ENCODE data around the gene BMPER.

The BMPER gene

DNA sequence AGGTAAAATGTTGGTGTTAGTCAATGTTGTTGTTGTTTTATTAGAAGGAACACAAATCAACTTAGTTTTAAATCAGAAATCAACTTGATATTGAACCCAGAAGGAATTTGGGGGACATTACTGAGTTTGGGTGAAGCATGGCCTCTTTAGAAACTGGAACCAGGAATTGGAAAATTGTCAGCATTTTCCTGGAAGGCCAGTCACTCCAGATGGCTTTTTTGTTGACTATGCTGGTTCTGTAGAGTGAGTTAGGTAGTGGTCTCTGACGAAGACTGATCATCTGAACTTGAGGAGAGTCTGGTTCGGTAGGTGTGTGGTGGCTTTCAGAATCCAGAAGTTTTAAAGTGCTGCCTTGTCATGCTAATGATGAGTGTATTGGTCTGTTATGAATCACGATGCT is 111.5 kb downstream of the BMPER start:
- Histone ChIP-seq H3K9ac (ENCODE audit: low read depth, low read length) (no peak overlapping the region), H3K36me3 (ENCODE audit: insufficient read depth, low read length) (no peaks in the 10 kb centered on the region), H3K9me3 (replicated peaks; ENCODE audit: low read length) (no peaks in the 10 kb centered on the region), H3K27me3 (ENCODE audit: control insufficient read depth, insufficient read depth, low read length) (no peaks in the 10 kb centered on the region), H3K4me1 (ENCODE audit: control insufficient read depth, insufficient read depth, low read length) (peaks cover 6% of the 10 kb centered on the region), H3K4me2 (ENCODE audit: low read length) (no peak overlapping the region), H3K4me3 (ENCODE audit: low read length) (no peak overlapping the region)

DNA sequence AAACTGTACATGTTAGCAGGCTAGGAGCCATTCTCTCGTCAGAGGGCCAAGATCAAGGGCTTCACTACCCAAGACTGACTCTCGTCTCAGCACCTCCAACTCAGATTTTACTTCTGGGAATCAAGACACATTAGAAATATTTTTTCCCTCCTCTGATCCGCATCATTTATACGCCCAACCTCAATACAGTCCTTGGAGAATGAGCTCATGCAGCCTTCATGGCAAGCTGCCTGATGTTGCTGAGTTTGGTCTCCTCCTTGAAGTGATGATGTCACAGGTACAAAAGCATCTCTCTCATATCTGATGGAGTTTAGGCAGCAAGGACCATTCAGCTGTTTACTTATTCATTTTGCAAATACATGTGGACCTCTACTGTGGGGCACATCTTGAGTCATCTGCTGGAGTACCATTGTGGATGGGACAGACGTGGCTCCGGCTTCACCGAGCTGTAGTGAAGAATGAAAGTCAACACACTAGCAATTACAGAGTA is 114.0 kb downstream of the BMPER start:
- Histone ChIP-seq H3K27me3 (ENCODE audit: control insufficient read depth, insufficient read depth, low read length) (no peaks in the 10 kb centered on the region), H3K9ac (ENCODE audit: low read depth, low read length) (no peak overlapping the region), H3K4me3 (ENCODE audit: low read length) (no peak overlapping the region), H3K4me2 (ENCODE audit: low read length) (no peak overlapping the region), H3K4me1 (ENCODE audit: control insufficient read depth, insufficient read depth, low read length) (no peaks in the 10 kb centered on the region), H3K36me3 (ENCODE audit: insufficient read depth, low read length) (no peaks in the 10 kb centered on the region), H3K9me3 (replicated peaks; ENCODE audit: low read length) (no peaks in the 10 kb centered on the region)

- H3K9ac ChIP-seq (ENCODE audit: low read depth, low read length) = no peak overlapping the region
- H3K4me1 ChIP-seq (ENCODE audit: control insufficient read depth, insufficient read depth, low read length) = no peaks in the 10 kb centered on the region
- H3K9me3 ChIP-seq (replicated peaks; ENCODE audit: low read length) = no peaks in the 10 kb centered on the region
- H3K4me3 ChIP-seq (ENCODE audit: low read length) = no peak overlapping the region
- no peaks in the 10 kb centered on the region for H3K27me3 ChIP-seq (ENCODE audit: control insufficient read depth, insufficient read depth, low read length)
- H3K36me3 ChIP-seq (ENCODE audit: insufficient read depth, low read length) = no peaks in the 10 kb centered on the region
- H3K4me2 ChIP-seq (ENCODE audit: low read length) = no peak overlapping the region
Observed at GRCh38 chr7:34022626-34023025, 117.3 kb downstream of the BMPER start.

GRCh38 chr7:34025600-34025999 is 120.3 kb downstream of the BMPER start:
- no peaks in the 10 kb centered on the region for H3K27me3 ChIP-seq (ENCODE audit: control insufficient read depth, insufficient read depth, low read length)
- no peak overlapping the region for H3K4me2 ChIP-seq (ENCODE audit: low read length)
- no peaks in the 10 kb centered on the region for H3K36me3 ChIP-seq (ENCODE audit: insufficient read depth, low read length)
- no peak overlapping the region for H3K4me3 ChIP-seq (ENCODE audit: low read length)
- H3K9ac ChIP-seq (ENCODE audit: low read depth, low read length) = no peak overlapping the region
- H3K9me3 ChIP-seq (replicated peaks; ENCODE audit: low read length) = no peaks in the 10 kb centered on the region
- no peaks in the 10 kb centered on the region for H3K4me1 ChIP-seq (ENCODE audit: control insufficient read depth, insufficient read depth, low read length)

DNA sequence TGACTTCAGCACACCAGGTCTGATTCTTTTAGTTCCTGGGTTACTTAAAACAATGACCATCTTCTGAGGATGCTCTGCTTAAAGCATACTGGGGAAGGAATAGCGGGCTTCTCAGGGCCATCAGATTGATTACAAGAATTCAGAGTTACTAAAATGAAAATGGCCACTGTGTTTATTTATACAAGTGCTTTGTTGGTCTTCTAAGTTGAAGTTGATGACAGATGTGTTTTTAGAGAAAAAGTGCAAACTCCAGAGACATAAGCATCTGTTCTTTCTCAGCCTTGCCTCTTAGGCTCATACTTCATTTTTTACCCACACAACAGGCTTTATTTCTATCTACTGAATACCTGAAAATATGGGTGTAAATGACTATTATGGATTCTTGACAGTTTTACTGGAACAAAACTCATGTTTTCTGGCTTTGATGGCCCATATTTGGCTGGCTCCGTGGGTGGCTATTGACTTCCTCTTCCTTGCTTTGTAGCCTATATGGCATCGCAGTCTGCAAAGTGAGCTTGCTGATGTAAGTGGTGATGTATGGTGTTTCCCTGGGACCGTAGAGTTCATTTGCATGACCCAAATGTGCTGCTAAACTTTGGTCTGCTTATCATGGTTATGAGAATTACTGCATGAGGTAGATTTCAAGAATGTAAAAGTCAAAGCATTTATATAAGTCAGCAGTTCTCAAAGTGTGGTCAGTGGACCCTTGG is 121.3 kb downstream of the BMPER start:
- Histone ChIP-seq H3K27me3 (ENCODE audit: control insufficient read depth, insufficient read depth, low read length) (no peaks in the 10 kb centered on the region), H3K4me3 (ENCODE audit: low read length) (no peak overlapping the region), H3K4me2 (ENCODE audit: low read length) (no peak overlapping the region), H3K4me1 (ENCODE audit: control insufficient read depth, insufficient read depth, low read length) (no peaks in the 10 kb centered on the region), H3K9ac (ENCODE audit: low read depth, low read length) (no peak overlapping the region), H3K36me3 (ENCODE audit: insufficient read depth, low read length) (no peaks in the 10 kb centered on the region), H3K9me3 (replicated peaks; ENCODE audit: low read length) (no peaks in the 10 kb centered on the region)

DNA sequence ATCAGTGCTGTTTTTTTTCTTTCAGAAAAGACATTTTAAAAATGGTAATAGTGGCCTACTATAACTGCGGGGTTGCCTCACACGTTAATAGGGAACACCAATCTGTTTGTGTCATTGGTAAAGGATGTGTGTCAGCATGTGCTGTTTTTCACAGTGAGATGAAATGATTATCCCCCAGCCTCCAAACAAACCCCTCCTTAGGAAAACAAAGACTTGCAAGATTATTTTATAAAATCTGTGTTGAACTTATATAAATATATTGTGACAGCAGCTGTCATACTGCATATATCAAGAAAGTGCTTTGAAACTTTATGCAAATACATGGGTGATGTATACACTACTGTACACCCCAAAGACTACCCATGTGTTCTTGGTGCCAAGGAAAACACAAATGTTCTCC is 125.8 kb downstream of the BMPER start:
- Histone ChIP-seq H3K4me3 (ENCODE audit: low read length) (no peak overlapping the region), H3K27me3 (ENCODE audit: control insufficient read depth, insufficient read depth, low read length) (no peaks in the 10 kb centered on the region), H3K9me3 (replicated peaks; ENCODE audit: low read length) (no peaks in the 10 kb centered on the region), H3K4me2 (ENCODE audit: low read length) (no peak overlapping the region), H3K9ac (ENCODE audit: low read depth, low read length) (no peak overlapping the region), H3K36me3 (ENCODE audit: insufficient read depth, low read length) (no peaks in the 10 kb centered on the region), H3K4me1 (ENCODE audit: control insufficient read depth, insufficient read depth, low read length) (no peaks in the 10 kb centered on the region)

DNA sequence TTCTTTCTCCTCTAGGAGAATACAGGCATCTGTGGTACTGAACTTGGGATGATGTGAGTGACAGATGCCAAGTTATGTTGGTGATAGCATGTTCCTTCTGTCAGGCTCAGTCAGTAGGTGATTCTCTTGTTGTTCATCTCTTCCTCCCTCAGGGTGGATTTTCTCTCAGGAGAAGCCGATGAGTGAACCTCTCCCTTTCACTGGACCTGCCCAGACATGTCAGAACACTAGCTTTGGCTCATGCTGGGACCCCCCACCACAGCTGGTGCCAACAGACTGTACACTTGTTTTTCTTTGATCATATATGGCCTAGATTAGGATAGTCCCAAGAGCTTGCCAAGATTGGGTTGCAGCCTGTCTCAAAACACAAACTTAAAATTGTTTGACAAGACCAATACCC is 129.4 kb downstream of the BMPER start:
- Histone ChIP-seq H3K4me1 (ENCODE audit: control insufficient read depth, insufficient read depth, low read length) (no peaks in the 10 kb centered on the region), H3K27me3 (ENCODE audit: control insufficient read depth, insufficient read depth, low read length) (no peaks in the 10 kb centered on the region), H3K9me3 (replicated peaks; ENCODE audit: low read length) (no peaks in the 10 kb centered on the region), H3K4me2 (ENCODE audit: low read length) (no peak overlapping the region), H3K4me3 (ENCODE audit: low read length) (no peak overlapping the region), H3K36me3 (ENCODE audit: insufficient read depth, low read length) (no peaks in the 10 kb centered on the region), H3K9ac (ENCODE audit: low read depth, low read length) (no peak overlapping the region)

DNA sequence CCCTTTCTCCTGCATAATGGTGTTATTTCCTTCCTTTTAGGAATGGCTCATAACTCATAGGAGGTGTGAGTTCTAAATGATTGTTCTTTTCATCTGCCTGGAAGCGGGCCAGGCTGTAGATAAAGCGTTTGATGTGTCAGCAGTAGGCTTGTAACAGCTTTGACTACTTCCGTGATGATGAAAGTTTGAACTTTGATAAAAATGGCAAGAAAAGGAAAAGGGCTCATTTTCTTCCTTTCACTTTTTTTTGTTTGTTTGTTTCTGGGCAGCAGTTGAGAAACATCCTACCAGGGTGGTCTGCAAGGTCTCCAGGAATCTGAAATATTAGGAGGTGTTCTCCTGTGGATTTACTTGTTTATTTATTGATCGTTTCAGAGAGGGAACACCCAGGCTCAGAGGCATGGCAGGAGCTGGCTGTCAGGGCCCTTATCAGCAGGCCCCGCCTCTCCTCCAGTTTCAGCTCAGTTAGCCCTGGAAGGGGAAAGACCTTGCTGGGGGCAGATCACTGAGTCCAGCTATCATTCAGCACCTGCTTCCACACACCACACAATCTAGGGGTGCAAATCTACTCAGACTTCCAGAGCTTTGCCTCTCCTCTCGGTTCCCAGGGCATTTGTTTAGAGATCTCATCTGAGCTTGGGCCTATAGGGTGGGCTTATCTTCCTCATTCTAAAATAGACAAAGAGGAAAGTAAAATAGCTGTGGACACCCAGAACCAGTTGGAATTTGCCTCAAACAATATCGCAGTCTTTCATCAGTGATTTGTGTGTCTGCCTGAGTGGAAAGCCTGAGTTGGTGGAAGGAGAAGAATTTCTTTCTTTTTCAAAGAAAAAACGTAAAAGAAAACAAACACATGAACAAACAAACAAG is 130.9 kb downstream of the BMPER start:
- H3K9me3 ChIP-seq (replicated peaks; ENCODE audit: low read length) = no peaks in the 10 kb centered on the region
- H3K4me1 ChIP-seq (ENCODE audit: control insufficient read depth, insufficient read depth, low read length) = no peaks in the 10 kb centered on the region
- no peaks in the 10 kb centered on the region for H3K27me3 ChIP-seq (ENCODE audit: control insufficient read depth, insufficient read depth, low read length)
- no peak overlapping the region for H3K4me2 ChIP-seq (ENCODE audit: low read length)
- H3K9ac ChIP-seq (ENCODE audit: low read depth, low read length) = no peak overlapping the region
- no peak overlapping the region for H3K4me3 ChIP-seq (ENCODE audit: low read length)
- no peaks in the 10 kb centered on the region for H3K36me3 ChIP-seq (ENCODE audit: insufficient read depth, low read length)

GRCh38 chr7:34036972-34037792 is 131.8 kb downstream of the BMPER start:
- Histone ChIP-seq H3K9ac (ENCODE audit: low read depth, low read length) (no peak overlapping the region), H3K4me1 (ENCODE audit: control insufficient read depth, insufficient read depth, low read length) (peaks cover 7% of the 10 kb centered on the region), H3K36me3 (ENCODE audit: insufficient read depth, low read length) (no peaks in the 10 kb centered on the region), H3K4me3 (ENCODE audit: low read length) (no peak overlapping the region), H3K27me3 (ENCODE audit: control insufficient read depth, insufficient read depth, low read length) (no peaks in the 10 kb centered on the region), H3K4me2 (ENCODE audit: low read length) (no peak overlapping the region), H3K9me3 (replicated peaks; ENCODE audit: low read length) (no peaks in the 10 kb centered on the region)

GRCh38 chr7:34038816-34039470 is 133.6 kb downstream of the BMPER start:
- no peaks in the 10 kb centered on the region for H3K36me3 ChIP-seq (ENCODE audit: insufficient read depth, low read length)
- peaks cover 13% of the 10 kb centered on the region for H3K4me1 ChIP-seq (ENCODE audit: control insufficient read depth, insufficient read depth, low read length)
- no peaks in the 10 kb centered on the region for H3K9me3 ChIP-seq (replicated peaks; ENCODE audit: low read length)

GRCh38 chr7:34041707-34042106 is 136.4 kb downstream of the BMPER start:
- no peak overlapping the region for H3K9ac ChIP-seq (ENCODE audit: low read depth, low read length)
- H3K27me3 ChIP-seq (ENCODE audit: control insufficient read depth, insufficient read depth, low read length) = no peaks in the 10 kb centered on the region
- no peaks in the 10 kb centered on the region for H3K9me3 ChIP-seq (replicated peaks; ENCODE audit: low read length)
- no peak overlapping the region for H3K4me2 ChIP-seq (ENCODE audit: low read length)
- H3K36me3 ChIP-seq (ENCODE audit: insufficient read depth, low read length) = no peaks in the 10 kb centered on the region
- H3K4me3 ChIP-seq (ENCODE audit: low read length) = no peak overlapping the region
- H3K4me1 ChIP-seq (ENCODE audit: control insufficient read depth, insufficient read depth, low read length) = peaks cover 13% of the 10 kb centered on the region

More at GRCh38 chr7:34038816-34039470, 133.6 kb downstream of the BMPER start:
- no peak overlapping the region for H3K4me3 ChIP-seq (ENCODE audit: low read length)
- no peak overlapping the region for H3K9ac ChIP-seq (ENCODE audit: low read depth, low read length)
- no peak overlapping the region for H3K4me2 ChIP-seq (ENCODE audit: low read length)
- no peaks in the 10 kb centered on the region for H3K27me3 ChIP-seq (ENCODE audit: control insufficient read depth, insufficient read depth, low read length)

All from skeletal muscle satellite cell (primary cell).